Activated CD4-positive, CD25-positive, alpha-beta regulatory T cell (primary cell): ENCODE measurements around the gene MAFB.

Experiments
- DNase-seq, 4 experiments: peaks; one replicate each; lab custom pipeline; 2025; lab: John Stamatoyannopoulos, UW

Gene MAFB

DNA sequence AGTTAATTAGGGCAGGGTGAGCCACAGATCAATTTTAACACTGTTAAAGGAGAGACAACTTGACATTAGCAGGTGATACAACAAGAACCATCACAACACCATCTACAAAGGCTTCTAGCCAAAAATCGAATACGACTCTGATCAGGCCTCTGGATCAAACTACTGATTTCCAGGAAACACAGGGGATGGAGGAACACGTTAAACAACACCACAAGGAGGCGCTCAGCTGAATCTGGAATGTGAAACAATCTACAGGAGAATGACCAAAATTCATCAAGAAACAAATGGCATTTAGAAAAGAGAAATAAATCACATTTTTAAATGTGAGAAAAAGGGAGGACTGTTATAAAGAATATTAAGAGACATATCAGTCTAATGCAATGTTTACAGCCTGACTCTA is 13.5 kb upstream of the MAFB start:
- DNase-seq = no peak

DNA sequence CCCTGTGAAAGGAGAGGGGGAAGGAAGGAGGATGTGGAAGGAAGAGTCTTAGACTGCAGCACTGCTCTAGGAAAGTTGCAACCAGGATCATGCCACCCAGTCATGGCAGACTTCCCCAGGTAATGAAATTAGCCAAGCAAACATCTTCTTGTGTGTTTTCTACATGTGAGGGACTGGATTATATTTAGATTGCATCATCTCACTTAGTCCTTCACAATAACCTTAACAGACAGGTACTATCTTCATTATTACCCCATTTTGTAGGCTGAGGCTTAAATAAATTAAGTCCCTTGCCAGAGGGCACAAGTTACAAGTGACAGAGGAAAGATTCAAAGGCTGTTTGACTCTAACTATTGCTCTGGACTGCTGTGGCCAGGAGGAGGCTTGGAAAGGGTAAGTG is 9.7 kb upstream of the MAFB start:
- no peak for DNase-seq

DNA sequence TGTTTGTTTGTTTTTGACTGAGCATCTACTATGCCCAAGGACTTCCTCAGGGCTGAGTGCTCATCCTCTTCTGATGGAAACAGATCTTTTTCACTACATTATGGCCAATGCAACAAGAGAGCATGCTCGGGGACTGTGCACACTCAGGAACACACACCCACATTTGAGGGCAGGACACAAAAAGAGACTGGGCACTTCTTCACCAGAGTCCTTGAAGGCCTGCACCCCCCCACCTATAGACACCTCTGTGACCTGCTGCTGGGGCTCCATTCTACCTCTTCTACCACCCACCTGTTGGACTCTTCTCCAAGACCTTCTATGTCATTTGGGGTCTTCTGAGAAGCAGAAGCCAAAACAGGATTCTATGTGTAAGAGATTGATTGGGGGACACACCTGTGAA is 9.2 kb upstream of the MAFB start:
- no peak for DNase-seq

DNA sequence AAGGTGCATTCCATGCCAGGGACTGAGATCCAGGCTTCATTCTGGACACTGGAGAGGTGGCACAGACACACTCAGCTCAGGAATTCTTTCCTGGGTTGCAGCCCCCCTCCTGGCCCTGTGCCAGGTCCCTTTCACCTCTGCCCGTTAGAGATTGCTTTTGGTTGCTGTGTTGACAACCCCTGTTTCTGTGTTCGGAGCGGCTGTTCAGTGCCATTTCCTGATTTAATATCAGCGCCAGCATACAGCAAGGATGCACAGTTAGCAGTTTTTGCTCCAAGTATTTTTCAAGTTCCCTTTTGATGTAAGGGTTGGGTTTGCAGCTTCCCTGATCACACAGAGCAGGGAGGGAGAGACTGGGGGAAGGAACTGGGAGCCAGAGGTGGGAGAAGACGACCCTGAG is 8.5 kb upstream of the MAFB start:
- no peak for DNase-seq

DNA sequence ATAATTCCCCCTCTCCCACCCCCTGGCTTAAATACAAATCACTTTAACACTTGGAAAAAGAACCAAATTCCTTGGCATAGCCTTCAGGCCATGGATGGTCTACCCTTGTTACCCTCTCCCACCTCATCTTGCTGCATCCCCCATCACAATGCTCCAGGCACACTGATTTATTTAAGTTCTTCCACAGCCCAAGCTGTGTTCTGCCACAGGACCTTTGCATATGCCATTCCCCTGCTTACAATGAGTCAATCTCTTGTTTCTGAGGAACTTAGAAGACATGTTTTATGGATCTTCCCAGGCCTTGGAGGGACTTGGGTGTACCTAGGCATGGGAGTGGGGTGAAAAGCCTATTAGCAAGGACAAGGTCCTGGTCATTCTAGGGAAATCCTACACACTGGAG is 6.2 kb upstream of the MAFB start:
- DNase-seq = no peak

DNA sequence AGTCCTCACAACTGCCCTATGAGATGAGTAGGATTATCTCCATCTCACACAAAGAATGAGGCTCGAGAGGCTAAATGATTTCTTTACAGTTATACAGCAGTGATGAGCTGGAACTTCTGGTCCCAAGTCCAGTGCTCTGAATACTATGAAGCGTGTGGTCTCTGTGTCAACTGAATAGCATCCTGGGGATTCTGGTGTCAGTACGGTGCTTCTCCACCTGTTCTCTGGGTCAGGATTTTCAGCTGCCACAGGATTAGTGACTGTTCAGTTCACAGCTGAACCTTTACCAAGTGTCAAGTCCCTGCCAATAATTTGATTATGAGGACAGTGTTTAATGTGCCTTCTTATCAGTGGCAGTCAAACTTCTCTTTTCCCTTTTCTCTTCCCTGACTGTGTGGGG is 5.2 kb upstream of the MAFB start:
- DNase-seq = no peak

DNA sequence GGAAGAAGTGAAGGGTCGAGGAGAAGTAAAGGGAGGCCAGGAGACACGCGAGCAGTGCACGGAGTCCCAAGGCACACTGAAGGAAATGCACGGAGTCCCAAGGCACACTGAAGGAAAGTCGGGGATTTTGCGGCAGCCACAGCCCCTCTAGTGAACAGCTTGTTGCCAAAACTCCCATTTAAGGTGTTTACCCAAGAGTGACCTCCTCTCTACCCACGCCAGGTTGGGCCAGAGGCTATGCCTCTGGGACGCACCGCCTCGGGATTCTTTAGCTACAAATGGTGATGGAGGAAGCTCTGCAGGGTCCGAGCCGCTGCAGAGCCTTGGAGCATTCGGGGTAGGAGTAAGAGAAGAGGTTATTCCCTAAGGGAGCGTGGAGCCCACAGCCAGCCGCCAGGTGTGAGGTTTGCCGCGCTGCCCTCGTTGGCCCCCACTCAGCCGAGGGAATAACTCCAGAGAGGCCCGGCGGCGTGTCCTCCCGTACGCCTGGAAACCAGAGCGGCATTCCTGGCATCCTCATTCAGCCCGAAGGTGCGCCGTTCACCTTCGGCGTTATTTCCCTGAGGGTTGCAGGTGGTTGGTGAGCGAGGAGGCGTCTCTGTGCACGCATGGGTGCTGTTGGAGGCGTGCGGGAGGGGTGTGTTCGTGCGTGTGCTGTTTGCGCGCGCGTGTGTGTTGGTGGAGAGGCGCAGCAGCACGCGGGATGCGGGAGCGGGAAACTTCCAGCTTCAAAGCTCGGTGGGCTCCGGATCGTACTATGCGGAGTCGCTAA is 3.4 kb upstream of the MAFB start:
- no peak for DNase-seq

DNA sequence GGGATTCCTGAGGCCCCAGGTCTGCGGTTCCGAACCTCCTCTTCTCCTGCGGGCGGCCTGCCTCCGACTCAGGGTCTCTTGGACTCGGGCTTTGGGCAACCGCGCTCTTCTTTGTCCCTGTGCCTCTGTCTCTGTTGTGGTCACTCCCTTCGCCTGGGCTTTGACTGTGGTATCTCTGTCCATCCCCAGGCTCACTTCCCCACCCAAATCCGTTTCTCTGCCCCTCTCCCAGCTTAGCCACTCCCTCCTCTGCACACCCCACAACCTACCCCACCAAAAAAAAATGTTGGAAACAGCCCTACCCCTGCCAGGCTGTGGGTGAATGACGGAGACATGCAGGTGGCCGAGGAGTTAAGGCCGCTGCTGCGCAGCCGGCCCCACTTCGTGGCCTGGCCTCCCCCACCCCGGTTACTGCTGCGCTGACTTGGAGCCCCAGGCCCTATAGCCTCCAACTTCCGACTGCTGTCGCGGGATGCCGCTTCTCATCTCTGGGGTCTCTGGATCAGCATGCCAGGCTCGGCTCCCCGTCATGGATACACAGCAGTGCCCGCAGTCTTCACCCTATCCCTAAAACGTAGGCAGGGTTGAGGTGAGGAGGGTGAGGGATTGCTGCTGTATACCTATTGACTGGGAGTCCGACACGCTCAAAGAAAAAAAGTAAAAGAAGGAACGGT is 2.7 kb upstream of the MAFB start:
- no peak for DNase-seq

DNA sequence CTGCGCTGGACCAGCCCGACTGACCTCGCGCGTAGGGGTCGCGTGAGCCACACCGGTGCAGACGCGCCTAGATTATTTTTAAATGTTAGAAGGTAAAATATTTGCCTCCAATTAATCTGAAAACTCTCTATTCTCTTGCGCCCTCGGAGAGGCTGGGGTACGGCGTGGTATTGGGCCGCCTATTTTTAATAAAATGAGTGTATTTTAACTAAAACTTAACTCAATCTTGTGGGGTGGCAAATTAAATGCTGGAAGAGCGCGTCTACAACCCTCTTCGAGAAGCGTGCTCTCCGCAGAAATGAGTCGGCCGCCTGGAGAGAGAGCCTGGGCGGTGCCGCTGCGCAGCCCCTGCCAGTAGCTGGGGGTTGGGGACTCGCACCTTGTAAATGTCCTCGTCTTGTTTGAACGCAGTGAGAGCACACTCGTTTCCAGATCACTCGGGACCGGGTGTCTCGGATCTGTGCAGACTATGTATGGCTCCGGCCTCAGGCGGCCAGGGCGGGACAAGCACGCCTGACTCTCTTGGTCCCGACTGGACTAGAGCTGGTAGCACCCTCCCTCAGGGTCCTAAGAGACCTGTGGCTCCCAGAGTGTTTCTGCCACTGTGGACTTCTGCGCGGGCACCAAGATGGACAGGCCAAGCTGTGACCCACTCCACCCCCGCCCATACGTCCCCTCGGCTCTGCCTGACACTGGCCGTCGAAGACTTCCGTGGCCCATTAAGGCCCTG is 2.0 kb upstream of the MAFB start:
- no peak for DNase-seq

DNA sequence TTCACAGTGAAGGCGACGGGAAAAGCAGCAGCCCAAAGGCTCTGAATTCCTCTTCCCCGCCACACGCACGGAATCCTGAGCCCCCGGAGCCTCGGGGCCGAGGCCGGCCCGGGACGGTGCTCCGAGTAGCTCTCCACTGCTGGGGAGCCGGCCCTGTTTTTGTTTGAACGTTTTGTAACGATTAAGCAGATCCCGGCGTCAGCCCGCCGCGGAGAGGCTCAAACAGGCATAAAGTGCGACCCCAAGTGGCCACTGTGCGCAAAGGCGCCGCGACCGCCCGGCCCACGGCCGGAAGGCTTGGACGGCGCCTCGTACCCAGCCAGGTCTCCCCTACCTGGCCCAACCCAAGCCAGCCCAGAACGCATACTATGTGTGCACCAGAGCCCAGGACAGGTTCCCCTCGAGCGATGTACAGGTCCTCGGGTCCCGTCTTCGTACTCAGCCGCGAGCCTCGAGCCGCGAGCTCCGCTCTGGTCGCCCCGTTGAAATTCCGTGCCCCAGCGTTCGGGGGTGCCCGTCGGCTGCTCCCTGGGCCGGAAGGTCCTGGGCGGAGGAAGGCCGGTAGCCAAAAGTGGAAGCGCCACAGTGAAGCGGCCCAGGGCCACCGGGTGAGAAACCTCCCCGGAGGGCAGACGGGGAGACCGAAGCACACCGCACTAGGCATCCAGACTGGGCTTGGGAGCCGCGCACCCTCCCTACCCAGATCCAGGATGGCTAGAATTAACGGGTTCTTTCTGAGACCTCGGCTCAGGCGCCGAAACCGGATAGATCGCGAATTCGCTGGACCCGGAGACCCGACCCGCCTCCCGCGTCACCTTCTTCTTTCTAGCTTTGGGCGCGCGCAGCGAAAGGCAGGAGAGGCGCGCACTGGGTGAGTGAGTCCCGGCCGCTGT is 1.2 kb upstream of the MAFB start:
- peak in 1 of 4 experiments; percentile 8 for DNase-seq

DNA sequence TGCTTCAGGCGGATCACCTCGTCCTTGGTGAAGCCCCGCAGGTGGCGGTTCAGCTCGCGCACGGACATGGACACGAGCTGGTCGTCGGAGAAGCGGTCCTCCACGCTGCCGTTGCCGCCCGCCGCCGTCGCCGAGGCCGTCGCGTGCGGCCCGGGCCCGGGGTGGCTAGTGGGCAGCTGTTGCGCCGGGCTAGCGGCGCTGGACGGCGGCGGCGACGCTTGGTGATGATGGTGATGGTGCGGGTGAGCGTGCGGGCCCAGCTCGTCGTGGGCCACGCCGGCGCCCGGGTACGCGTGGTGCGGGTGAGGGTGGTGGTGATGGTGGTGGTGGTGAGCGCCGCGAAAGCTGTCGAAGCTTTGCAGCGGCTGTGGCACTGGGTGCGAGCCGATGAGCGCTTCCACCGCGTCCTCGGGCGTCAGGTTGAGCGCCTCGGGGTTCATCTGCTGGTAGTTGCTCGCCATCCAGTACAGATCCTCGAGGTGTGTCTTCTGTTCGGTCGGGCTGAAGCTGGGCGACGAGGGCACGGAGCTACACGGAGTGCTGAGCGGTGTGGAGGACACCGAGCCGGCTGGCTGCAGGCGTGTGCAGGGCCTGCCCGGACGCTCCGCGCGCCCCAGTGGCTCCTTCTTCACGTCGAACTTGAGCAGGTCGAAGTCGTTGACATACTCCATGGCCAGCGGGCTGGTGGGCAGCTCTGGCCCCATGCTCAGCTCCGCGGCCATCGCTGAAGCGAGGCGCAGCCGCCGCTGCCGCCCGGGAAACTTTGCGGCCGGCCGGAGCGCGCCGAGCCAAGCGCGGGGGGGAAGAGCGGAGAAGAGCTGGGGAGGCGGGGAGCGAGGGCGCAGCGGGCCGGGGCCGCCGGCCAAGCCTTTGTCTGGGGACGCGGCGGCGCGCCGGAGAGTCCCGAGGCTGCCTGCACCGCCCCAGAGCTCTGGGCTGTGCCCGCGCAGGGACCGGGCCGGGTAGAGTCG is 622 bp downstream of the MAFB start:
- DNase-seq = no peak

DNA sequence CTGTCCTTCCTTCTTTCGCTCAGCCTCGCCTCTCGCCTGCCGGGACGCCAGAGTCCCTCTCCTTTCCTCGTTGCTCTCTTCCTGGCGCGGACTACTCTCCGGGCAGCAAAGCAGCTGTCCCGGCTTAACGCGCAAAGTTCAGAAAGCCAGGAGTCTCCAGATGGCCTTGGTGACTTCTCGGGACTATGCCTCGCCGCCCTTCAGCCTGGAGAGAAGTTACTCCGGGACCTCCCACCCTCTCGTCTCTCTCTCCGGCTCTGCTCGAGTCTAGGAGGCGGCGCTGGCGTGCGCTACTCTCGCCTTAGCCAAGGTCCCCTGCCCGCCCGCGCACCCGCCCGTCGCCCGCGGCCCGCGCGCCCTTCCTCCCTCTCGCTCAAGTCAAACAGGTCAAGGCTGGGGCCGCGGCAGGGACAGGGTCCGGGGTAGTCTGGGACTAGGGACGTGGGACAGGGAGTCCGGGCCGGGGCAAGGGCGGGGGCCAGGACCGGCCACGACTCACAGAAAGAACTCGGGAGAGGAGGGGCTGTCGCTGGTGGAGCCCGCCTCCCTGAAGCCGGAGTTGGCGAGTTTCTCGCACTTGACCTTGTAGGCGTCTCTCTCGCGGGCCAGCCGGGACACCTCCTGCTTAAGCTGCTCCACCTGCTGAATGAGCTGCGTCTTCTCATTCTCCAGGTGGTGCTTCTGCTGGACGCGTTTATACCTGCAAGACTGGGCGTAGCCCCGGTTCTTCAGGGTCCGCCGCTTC is 1.5 kb downstream of the MAFB start:
- no peak for DNase-seq

DNA sequence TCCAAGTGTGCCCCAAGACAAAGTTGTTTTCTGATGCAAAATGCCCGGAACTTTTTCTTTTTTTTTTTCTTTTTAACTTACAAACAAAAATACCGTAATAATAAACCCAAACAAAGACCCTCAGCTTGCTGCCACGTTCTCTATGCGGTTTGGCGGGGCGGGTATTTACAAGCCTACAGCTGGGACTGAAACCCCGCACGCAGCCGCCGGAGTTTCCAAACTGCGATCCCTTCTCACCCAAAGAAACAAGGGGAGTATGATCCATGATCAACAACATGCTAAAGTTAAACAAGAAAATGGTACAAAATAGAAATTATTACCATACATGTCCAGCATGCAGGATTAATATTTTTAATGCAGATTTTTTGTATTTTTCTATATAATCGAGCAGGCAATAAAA is 2.1 kb downstream of the MAFB start:
- DNase-seq = no peak

DNA sequence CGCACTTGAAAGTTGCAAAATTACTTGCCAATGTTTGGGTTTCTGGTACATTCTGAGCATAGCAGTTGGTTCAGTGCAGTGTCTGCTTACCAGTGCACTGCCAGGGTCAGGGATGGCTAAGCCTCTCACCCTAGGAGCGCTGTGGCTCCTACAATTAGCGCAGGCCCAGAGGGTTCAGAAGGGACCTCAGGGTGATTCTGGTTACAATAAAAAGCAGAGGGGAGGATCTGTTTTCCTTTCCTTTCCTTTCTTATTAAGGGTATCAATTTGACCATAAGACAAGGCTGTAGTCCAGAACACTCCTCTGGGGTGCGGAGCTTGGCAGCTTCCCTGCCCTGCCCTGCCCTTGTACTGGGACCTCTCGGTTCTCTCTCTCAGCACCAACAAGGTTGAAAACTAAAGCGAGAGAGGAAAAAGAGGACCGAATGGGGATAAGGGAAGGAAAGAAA is 2.6 kb downstream of the MAFB start:
- DNase-seq = no peak

DNA sequence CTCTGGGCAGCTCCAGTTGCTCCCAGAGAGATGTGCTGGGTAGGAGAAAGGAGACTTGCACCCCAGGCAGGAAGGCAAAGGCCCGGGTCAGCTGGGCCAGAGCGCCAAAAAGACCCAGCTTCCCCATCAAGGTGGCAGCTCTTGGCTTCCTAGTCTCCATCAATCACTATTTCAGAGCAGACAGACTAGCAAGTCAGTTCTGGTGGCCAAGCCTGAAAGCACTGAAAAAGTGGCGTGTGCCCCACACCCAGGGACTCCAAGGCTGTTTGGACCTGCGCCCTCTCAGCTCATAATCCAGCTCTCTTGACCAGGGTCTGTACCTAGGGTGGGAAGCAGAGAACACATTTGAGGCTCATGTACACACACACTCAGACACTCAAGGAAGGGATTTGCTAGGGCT is 3.7 kb downstream of the MAFB start:
- DNase-seq = no peak

DNA sequence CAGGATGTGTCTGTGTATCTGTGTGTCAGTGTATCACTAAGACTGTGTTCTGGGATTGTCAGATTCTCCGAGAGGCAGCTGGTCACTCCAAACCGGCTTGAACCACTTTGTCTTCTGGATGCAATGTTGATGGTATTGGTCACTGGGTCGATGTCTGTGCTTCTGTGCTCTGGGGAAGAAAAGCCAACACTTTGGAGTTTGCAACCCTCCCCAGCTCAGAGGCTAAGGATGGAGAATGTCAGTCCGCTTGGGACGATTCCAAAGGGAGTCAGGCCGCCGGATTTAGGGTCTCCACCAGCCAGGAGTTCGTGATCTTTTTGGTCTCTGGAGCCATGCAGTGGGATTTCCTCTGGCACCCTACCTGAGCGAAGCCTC is 5.2 kb downstream of the MAFB start:
- DNase-seq = no peak

DNA sequence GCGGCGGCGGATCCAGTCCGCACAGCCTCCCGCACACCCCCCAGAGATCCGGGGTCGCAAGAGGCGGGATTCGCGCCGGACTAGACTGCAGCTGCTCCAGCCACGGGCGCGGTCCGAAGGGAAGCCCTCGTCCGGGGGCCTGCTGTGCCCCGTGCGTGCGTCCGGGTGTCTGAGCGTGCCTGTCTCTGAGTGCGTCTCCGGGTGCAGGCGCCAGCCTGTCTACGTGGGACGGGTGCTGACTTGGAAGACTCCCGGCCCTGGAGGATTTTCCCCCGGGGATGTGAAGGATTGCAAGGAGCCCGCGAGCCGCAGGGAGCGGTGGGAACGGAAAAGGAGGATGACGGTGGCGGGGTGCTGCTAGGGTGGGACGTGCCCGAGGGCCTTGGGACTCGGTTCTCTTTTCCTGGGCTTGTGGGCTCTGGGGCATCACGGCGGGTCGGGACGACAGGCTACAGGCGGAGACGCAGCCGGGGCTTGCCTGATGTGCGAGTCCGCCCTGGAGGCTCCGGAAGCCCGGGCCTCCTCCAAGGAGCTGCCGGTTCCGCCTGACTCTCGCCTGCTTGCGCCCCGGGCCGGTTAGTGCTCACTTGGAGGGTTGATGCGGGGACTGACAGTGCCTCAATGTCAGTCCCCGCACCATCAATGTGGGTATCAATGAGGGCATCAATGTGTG is 5.7 kb downstream of the MAFB start:
- DNase-seq = no peak

DNA sequence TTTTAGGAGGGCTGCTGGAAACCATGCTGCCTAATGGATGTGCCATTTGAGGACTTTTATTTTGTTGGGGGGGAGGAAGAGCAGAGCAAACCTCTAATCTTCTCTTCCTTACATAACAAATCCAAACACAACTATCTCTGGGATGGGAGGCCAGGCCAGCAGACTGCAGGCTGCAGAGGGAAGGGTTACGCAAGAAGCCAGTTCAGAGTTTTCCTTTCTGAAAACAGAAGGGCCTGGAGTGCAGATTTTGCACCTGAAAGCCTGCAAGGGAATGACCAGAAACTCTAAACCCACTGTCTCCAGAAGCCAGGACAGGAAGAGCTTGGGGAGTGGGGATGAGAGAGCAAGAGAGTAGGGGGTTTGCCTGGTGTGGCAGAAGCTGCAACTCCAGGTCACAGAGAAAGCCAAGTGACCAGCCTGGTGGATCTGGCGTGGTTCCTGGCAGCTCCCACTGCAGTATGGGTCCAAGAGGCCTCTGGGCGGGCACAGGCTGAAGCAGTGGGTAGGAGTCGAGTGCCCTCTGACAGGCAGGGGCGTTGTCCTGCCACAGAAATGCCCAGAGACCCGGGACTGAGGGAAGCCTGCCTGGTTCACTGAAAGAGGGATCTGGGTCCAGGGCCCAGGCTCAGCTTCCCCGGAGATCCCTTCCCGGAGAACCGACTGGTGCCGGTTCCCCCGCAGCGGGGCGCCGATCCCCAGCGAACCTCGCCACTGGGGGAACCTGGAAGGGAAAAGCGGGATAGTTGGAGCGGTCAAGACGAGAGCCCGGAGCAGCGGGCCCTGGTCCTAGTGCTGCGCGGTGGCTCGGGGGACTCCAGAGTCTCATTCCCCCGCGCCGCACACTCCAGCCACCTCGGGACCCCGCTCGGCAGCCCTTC is 6.7 kb downstream of the MAFB start:
- DNase-seq = no peak

DNA sequence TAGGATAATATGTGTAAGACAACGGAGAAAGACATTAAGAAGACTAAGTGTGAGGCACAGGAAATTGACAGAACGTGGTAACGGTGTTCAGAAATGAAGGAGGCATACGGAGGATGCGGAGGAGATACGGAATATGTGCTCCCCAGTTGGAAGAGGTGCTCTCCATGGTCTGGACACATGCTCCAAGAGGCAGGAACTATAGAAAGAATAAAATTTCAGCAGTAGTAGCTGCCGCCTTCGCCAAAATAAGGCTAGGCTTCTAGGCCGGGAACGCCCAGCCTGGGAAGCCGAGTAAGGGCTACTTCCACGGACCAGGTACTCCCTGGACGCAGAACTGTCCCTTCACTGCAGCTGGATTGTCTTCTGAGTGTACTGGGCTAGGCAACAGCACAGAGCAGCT is 7.4 kb downstream of the MAFB start:
- no peak for DNase-seq
